Measurements from ENCODE around the gene WDR90. TPM values are rescaled to one million over a fixed set of nuclear protein-coding genes. Genes with fewer than 3 reads are reported as not detected.

The WDR90 gene
- total and polyA plus RNA-seq, 8 donors, result 19.9 to 114 (median 30.5) TPM

- intact Hi-C loops (cut with DNase I; ENCODE audit: low total_unique reads), result no loop called here
- peak overlapping the region; percentile 90 to 99 (median 97) for H3K27ac ChIP-seq
- H3K9me3 ChIP-seq, result no peaks in the 10 kb centered on the region
- peak; percentile 92 to 97 for DNase-seq
- peaks cover 0 to 3% (median 0%) of the 10 kb centered on the region in 3 donors for H3K27me3 ChIP-seq
- peak overlapping the region; percentile 73 to 96 (median 92) for H3K4me3 ChIP-seq
- 16 to 28% (median 20%) methylated on average over 28 to 52 of the region's 53 CpGs for WGBS, 5 donors
- TF ChIP-seq POLR2A (IDR thresholded peaks at IDR 0.05) (no peak), POLR2AphosphoS5 (IDR thresholded peaks at IDR 0.05) (peak in 1 of 3 donors; percentile 7), EP300 (IDR thresholded peaks at IDR 0.05) (no peak), CTCF (IDR thresholded peaks at IDR 0.05) (no peak)
- peaks cover 5 to 23% (median 22%) of the 10 kb centered on the region in 4 donors for H3K36me3 ChIP-seq
- peaks cover 20 to 46% (median 41%) of the 10 kb centered on the region in 4 donors for H3K4me1 ChIP-seq
Observed at GRCh38 chr16:637081-638018, 11.8 kb upstream of the WDR90 start.

- no peak overlapping the region for H3K4me3 ChIP-seq
- 79 to 84% (median 82%) methylated on average over 8 to 15 of the region's 15 CpGs for WGBS, 5 donors
- intact Hi-C loops (cut with DNase I; ENCODE audit: low total_unique reads), result no loop called here
- DNase-seq, result no peak
- TF ChIP-seq POLR2A (IDR thresholded peaks at IDR 0.05), result no peak
- TF ChIP-seq EP300 (IDR thresholded peaks at IDR 0.05), result no peak
- TF ChIP-seq POLR2AphosphoS5 (IDR thresholded peaks at IDR 0.05), result no peak
- no peak for TF ChIP-seq CTCF (IDR thresholded peaks at IDR 0.05)
- H3K27ac ChIP-seq, result peak overlapping the region; percentile 73 to 99 (median 97)
- peaks cover 5 to 16% (median 16%) of the 10 kb centered on the region in 4 donors for H3K36me3 ChIP-seq
- peaks cover 27 to 54% (median 48%) of the 10 kb centered on the region in 4 donors for H3K4me1 ChIP-seq
- H3K27me3 ChIP-seq, result no peaks in the 10 kb centered on the region
- no peaks in the 10 kb centered on the region for H3K9me3 ChIP-seq
Observed at GRCh38 chr16:638034-638543, 11.1 kb upstream of the WDR90 start.

GRCh38 chr16:638836-639235, 10.3 kb upstream of the WDR90 start:
- peaks cover 1 to 8% (median 8%) of the 10 kb centered on the region in 4 donors for H3K36me3 ChIP-seq
- H3K4me1 ChIP-seq, result peaks cover 31 to 61% (median 56%) of the 10 kb centered on the region in 4 donors
- DNase-seq, result no peak
- H3K4me3 ChIP-seq, result no peak overlapping the region
- WGBS, 5 donors, result 73 to 87% (median 82%) methylated on average over 8 to 9 of the region's 9 CpGs
- no peaks in the 10 kb centered on the region for H3K9me3 ChIP-seq
- intact Hi-C loops (cut with DNase I; ENCODE audit: low total_unique reads), result no loop called here
- H3K27ac ChIP-seq, result peak overlapping the region in 2 of 5 donors; percentile 97
- TF ChIP-seq EP300 (IDR thresholded peaks at IDR 0.05) (no peak), CTCF (IDR thresholded peaks at IDR 0.05) (no peak), POLR2AphosphoS5 (IDR thresholded peaks at IDR 0.05) (no peak), POLR2A (IDR thresholded peaks at IDR 0.05) (no peak)
- H3K27me3 ChIP-seq, result no peaks in the 10 kb centered on the region

- DNase-seq, result no peak
- H3K9me3 ChIP-seq, result no peaks in the 10 kb centered on the region
- WGBS, 5 donors, result 72 to 87% (median 84%) methylated on average over 4 to 5 of the region's 5 CpGs
- no peaks in the 10 kb centered on the region for H3K27me3 ChIP-seq
- TF ChIP-seq POLR2AphosphoS5 (IDR thresholded peaks at IDR 0.05) (no peak), CTCF (IDR thresholded peaks at IDR 0.05) (no peak), EP300 (IDR thresholded peaks at IDR 0.05) (no peak), POLR2A (IDR thresholded peaks at IDR 0.05) (no peak)
- H3K4me3 ChIP-seq, result peak overlapping the region; percentile 65 to 84 (median 74)
- H3K36me3 ChIP-seq, result no peaks in the 10 kb centered on the region
- H3K27ac ChIP-seq, result peak overlapping the region; percentile 85 to 96 (median 92)
- intact Hi-C loops (cut with DNase I; ENCODE audit: low total_unique reads), result no loop called here
- H3K4me1 ChIP-seq, result peaks cover 29 to 64% (median 56%) of the 10 kb centered on the region in 4 donors
Observed at GRCh38 chr16:640614-641013, 8.6 kb upstream of the WDR90 start.

Measured in stomach (tissue), 9 donors.